ENCODE results near the gene GIPC2.

The GIPC2 gene

DNA sequence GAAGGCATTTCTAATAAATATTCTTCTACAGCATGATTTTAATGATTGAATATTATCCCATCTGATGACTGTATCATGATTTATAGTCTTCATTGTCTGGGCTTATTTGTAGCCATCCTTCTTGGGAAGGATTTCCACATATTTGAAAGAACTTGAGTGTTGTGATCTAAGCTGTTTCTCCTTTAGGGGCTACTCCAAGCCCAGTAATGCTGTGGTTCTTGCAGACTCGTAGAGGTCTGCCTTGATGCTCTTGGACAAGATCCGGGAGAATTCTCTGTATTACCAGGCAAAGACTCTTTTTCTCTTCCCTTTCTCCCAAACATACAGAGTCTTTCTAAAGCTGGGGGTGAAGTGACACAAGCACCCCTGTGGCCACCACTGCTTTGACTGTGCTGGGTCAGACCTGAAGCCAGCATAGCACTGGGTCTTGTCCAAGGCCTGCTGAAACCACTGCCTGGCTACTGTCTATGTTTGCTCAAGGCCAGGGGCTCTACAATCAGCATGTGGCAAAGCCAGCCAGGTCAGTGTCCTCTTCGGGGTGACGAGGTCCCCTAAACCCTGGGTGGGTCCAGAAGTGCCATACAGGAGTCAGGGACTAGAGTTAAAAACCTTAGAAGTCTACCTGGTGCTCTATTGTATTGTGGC, 107.4 kb downstream of the GIPC2 start:
- no peak for DNase-seq

DNA sequence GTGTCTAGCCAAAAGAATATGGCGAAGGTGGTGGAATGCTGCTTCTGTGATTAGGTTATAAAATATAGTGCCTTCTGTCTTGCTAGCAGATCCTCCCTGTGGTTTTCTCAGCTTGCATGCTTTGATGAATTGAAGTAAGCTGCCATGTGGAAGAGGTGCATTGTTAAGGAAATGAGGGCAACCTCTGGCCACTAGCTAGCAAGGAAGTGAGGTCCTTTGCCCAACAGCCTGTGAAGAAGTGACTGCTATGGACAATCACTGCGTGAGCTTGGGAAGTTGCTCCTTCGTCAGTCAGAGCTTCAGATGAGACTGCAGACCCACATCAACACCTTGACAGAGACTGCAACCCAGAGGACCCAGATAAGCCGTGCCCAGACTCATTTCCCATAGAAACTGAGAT, 109.4 kb downstream of the GIPC2 start:
- no peak for DNase-seq

DNA sequence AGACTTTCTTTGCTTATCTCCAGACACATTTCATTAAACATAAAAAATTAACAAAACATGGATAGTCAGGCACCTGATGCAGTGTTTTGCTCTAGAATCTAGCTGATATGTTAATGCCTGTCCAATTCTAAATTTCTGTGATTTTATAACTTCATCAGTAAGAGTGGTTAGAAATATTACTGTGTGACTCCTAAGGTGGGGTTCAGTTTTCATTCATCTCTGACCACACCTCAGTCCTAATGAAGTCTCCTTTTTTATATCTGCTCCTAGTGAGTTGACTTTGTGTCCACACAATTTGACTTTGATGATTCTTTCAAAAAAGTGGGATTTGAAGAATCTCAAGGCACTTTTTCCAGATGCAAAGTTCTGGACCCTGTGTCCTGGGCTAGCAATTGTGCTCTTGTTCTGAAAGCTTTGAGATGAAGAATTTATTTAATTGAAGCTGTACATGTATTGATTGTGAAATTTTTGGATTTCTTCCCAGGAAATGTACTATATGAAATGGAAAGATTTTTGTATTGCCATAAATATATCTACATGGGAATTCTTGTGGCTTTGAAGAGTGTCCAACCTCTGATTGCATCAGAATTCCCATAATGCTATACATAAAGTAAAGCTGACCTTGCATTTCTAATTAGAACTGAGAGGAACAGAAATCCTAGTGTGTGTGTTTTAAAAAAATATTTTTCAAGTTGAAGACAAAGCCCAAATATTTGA, 111.2 kb downstream of the GIPC2 start:
- no peak for DNase-seq

DNA sequence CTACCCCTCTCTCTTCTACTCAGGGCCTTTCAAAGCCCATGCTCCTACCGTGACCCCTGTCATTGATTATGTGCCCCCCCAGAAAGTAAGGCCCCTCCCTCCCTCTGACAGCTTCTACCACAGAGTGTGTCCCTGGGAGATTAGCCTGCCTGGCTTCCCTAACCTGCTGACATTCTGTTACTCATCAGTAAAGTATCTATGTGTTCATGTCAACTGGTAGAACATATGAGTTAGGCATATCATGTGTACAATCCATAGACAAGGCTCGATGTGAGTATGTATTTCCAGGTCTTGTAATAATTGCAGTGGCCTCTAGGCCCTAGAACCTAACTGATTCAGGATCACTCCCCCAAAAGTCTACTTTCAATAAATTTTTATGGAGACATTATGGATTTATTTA, 120.0 kb downstream of the GIPC2 start:
- DNase-seq, result no peak

DNA sequence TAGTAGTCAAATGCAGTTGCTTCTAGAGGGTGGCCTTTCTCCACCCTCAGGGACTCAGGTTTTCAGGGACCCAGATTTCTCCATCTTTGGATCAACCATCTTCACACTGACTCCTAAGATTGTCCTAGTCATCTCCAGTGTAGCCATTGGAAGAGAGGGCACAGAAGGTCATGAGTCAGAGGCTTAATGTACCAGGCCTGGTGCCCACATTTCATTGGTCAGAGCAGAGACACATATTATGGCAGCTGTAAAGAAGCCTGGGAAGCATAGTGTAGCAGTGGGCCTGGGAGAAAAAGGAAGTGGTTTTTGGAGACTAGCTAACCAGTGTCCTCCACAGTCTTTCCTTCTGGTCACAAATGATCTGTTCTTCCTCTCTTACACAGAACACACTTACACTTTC, 122.5 kb downstream of the GIPC2 start:
- DNase-seq, result no peak

DNA sequence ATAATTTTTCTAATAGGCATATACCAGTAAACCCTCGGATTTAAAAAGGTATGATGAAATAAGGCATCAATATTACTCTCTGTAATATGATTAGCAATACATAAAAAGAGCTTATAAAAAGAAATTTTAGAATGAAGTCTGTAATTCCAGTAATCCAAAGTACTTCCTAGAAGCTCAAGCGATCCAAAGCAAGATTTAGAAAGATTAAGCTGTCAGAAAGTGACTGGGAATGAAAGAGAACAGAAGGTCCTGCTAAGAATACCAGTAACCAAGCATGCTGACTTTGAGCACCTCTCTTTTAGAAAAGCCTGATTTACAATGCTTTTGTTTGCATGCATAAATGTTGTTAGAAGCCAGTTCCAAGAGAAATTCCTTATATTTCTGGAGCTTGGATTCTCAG, 125.1 kb downstream of the GIPC2 start:
- no peak for DNase-seq

DNA sequence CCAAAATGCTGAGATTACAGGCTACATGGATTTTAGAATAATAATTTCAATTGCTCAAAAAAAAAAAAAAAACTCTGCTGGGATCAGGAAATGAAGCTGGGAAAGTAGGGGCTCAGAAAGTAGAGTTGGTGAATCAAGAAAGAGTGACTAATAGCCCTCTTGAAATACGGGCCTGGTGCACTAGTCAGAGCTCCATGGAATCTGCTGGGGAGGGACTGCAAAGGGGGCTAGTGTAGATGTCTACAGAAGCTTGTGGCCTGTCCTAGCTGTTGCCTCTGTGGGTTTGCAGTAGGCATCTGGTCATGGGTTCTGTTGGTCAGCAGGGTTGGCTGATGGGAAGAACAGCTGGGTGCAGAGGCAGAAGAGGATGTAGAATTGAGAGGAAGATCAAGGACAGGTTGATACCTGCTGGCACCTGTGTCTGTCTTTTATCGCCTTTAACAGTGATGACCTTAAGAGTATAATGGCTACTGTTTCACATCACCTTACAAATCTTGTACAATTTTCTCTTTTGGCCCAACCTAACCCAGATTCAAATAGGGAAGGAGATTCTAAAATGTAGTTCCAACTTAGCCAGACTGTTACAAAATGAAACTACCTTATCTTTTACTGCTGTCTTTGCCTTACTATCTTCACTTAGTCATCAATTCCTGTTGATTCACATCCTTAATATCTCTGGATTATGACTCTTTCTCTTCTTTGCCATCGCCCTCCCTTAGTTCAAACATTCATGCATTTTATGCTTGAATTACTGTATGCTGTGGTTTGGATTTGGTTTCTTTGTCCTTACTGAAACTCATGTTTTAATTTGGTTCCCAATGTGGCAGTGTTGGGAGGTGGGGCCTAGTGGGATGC, 126.2 kb downstream of the GIPC2 start:
- DNase-seq, result no peak

DNA sequence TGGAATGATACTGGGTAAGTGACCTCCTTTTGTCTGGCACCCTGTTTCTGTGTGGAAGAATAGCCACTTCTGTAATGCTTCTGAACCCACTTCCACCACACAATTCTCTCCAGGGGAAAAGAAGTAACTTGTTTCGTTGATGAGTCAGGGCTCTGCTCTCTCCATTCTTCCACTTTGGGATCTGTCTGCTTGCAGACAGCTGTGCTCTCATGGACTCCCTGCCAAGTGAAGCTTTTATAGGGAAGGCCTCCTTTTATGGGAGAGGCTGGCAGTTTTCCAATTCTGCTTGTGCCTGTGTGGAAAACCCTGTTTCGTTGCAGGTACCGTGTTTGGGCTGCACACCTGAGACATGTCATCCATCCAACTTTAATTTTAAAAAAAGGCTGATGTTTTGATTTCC, 130.7 kb downstream of the GIPC2 start:
- DNase-seq, result no peak

DNA sequence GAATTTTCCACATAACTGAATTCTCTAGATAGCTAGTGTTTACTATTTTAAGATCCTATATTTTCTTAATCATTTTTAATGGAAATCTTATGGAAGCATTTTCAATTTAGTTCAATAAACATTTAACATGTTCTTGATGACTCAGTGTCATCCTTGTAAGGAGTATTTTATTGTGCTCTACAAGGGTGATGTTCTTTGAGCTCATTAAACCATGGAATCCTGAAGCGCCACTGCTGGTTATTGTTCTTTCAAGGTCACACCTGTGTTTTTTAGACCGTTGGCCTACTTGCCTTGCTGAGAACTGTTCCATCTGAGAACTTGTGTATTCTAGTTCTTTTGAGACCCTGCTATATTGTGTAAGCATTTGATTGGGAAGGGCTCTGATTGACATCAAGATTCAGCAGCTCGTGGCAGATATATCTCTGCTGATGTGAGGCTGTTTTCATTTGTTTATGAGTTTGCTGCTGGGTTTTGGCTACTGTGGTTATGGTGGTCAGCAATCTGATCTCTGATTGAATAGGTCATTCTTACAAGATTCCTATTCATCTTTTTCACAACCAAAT, 132.0 kb downstream of the GIPC2 start:
- no peak for DNase-seq

DNA sequence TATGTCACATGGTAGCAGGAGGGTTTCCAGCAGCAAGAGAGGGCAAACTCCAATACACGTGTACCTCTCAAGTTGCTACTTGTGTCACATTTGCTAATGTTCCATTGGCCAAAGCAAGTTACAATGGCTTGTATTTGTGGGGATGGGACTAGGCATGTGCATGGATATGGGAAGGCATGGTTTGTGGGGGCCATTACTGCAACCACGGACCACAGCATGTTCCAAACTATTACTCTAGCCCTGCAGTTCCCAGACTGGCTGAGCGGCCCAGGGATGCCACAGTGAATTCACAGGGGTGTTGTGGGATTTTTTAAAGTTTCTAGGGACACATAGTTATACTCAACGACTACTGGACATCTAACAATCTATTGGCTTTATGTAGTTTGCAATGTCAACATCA, 133.1 kb downstream of the GIPC2 start:
- DNase-seq, result no peak

DNA sequence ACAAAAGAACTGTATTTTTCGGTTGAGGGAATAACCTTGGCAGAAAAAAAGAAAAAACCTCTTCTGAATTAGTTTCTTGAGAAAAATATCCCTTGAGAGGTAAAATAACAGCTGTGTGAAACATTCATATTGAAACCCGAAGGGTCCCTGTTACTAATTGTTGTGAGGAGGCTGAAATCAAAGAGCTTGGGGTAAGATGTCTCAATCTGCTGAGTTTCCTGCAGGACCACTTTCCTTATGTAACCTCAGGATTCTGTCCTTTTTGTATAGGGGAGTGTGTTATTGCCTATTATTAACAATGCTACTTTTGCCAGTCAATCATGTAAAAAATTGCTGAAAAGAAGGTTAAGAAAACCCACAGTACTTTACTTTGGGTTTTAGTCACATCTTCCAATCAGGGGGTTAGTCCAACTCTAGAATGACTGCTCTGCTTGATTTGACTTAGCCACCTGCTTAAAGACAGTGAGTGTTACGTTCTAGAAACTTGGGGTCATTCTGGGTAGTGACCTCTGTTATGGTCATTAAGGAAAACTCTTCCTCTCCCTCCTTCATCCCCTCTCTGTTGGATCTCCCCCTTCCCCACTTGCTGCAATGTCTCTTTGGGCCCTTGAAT, 138.8 kb downstream of the GIPC2 start:
- DNase-seq, result no peak
